IMR-90 (cell line): ENCODE measurements around the gene SLC44A5. TPM values are rescaled to one million over a fixed set of nuclear protein-coding genes. Genes with fewer than 3 reads are reported as not detected.

Experiments
- ATAC-seq: fragments of 200-7000 bp; cut with Tn5 transposase; 2 replicates; pipeline ENCODE4 v1.9.1; 2020; ENCODE audit warnings: low read depth, mild to moderate bottlenecking, moderate library complexity
- BruUV-seq: library from RNA; stranded (reverse); fragments of 400-500 nt; replicated peaks from 2 replicates; lab custom pipeline; 2021; lab: Mats Ljungman, UMichigan
- CTCF ChIA-PET: fragments of 300-600 bp; formaldehyde crosslinking; extraction: SDS; loops from one replicate; lab custom pipeline; 2021; ENCODE audit warnings: antibody characterized with exemption; lab: Yijun Ruan, JAX
- POLR2A ChIA-PET: fragments of 300-600 bp; sonication (Branson Sonifier 250); formaldehyde crosslinking; loops from one replicate; lab custom pipeline; 2022; ENCODE audit warnings: antibody characterized with exemption; ENCODE audit not compliant: unreplicated experiment; lab: Charles Lee
- DNase-seq: peaks from one replicate; pipeline ENCODE4 v3.0.0; 2013
- H2AFZ ChIP-seq: replicated peaks from 2 replicates; pipeline ENCODE3; 2013; ENCODE audit warnings: low read length, mild to moderate bottlenecking; ENCODE audit not compliant: poor library complexity
- H2AK5ac ChIP-seq: 2 replicates; pipeline ENCODE4 v1.6.1; 2013; ENCODE audit warnings: low read depth, low read length, inconsistent platforms
- H2AK9ac ChIP-seq: replicated peaks from 2 replicates; pipeline ENCODE3; 2013; ENCODE audit warnings: mild to moderate bottlenecking, low read depth, low read length, moderate library complexity; ENCODE audit not compliant: poor library complexity
- H2BK120ac ChIP-seq: 2 replicates; pipeline ENCODE4 v1.6.1; 2013; ENCODE audit warnings: low read depth, low read length, inconsistent platforms
- H2BK15ac ChIP-seq: 3 replicates; pipeline ENCODE4 v1.6.1; 2013; ENCODE audit warnings: low read depth, low read length, inconsistent platforms
- H2BK20ac ChIP-seq: 2 replicates; pipeline ENCODE4 v1.6.1; 2013; ENCODE audit warnings: low read depth, mild to moderate bottlenecking, inconsistent platforms, low read length, moderate library complexity
- H2BK5ac ChIP-seq: 2 replicates; pipeline ENCODE4 v1.6.1; 2013; ENCODE audit warnings: mild to moderate bottlenecking, low read depth, low read length, inconsistent platforms; ENCODE audit not compliant: poor library complexity, severe bottlenecking
- H3K14ac ChIP-seq: replicated peaks from 2 replicates; pipeline ENCODE4 v1.6.1; 2013; ENCODE audit warnings: low read depth, low read length, inconsistent platforms
- H3K18ac ChIP-seq: 2 replicates; pipeline ENCODE4 v1.6.1; 2013; ENCODE audit warnings: low read depth, low read length, control low read depth
- H3K23ac ChIP-seq: 2 replicates; pipeline ENCODE4 v1.6.1; 2013; ENCODE audit warnings: low read depth, low read length, inconsistent platforms
- H3K27ac ChIP-seq: 2 replicates; pipeline ENCODE4 v1.5.1; 2013; ENCODE audit warnings: mild to moderate bottlenecking, control low read depth, low read length; ENCODE audit not compliant: insufficient read depth
- H3K27me3 ChIP-seq: 2 replicates; pipeline ENCODE4 v1.6.1; 2013; ENCODE audit warnings: low read length; ENCODE audit not compliant: control insufficient read depth, insufficient read depth
- H3K36me3 ChIP-seq: 2 replicates; pipeline ENCODE4 v1.6.1; 2013; ENCODE audit warnings: low read length, mixed read lengths; ENCODE audit not compliant: control insufficient read depth, insufficient read depth
- H3K4ac ChIP-seq: 2 replicates; pipeline ENCODE4 v1.6.1; 2013; ENCODE audit warnings: low read depth, low read length, inconsistent platforms
- H3K4me1 ChIP-seq: 2 replicates; pipeline ENCODE4 v1.6.1; 2013; ENCODE audit warnings: low read length, mixed read lengths; ENCODE audit not compliant: control insufficient read depth, insufficient read depth
- H3K4me2 ChIP-seq: 2 replicates; pipeline ENCODE4 v1.6.1; 2013; ENCODE audit warnings: low read depth, mild to moderate bottlenecking, control low read depth, low read length, moderate library complexity
- H3K4me3 ChIP-seq: 2 replicates; pipeline ENCODE4 v1.5.1; 2013; ENCODE audit warnings: low read depth, mild to moderate bottlenecking, control low read depth, low read length, moderate library complexity; ENCODE audit not compliant: insufficient read depth
- H3K56ac ChIP-seq: 2 replicates; pipeline ENCODE4 v1.6.1; 2013; ENCODE audit warnings: low read length, inconsistent platforms; ENCODE audit not compliant: insufficient read depth; ENCODE audit errors: extremely low read depth
- H3K79me1 ChIP-seq, 2 experiments: 2 replicates each; pipeline ENCODE4 v1.6.1; 2013; ENCODE audit warnings: low read length in 2 of 2, inconsistent platforms in 1 of 2, low read depth in 1 of 2
- H3K9ac ChIP-seq: 2 replicates; pipeline ENCODE4 v1.6.1; 2013; ENCODE audit warnings: low read depth, low read length, control low read depth
- H3K9me1 ChIP-seq: 2 replicates; pipeline ENCODE4 v1.6.1; 2013; ENCODE audit warnings: low read length, inconsistent platforms; ENCODE audit not compliant: insufficient read depth
- H3K9me3 ChIP-seq: 2 replicates; pipeline ENCODE4 v1.6.1; 2013; ENCODE audit warnings: low read length; ENCODE audit not compliant: control insufficient read depth, insufficient read depth
- H4K20me1 ChIP-seq: 2 replicates; pipeline ENCODE4 v1.6.1; 2013; ENCODE audit warnings: low read length, inconsistent platforms; ENCODE audit not compliant: insufficient read depth
- H4K5ac ChIP-seq: 2 replicates; pipeline ENCODE4 v1.6.1; 2013; ENCODE audit warnings: mild to moderate bottlenecking, low read depth, low read length, control low read depth
- H4K8ac ChIP-seq, 2 experiments: 2 replicates each; pipeline ENCODE4 v1.6.1; 2013; ENCODE audit warnings: low read depth in 2 of 2, low read length in 2 of 2, control low read depth in 1 of 2, inconsistent platforms in 1 of 2
- H4K91ac ChIP-seq: 2 replicates; pipeline ENCODE4 v1.6.1; 2013; ENCODE audit warnings: low read depth, low read length, inconsistent platforms; ENCODE audit not compliant: insufficient read depth
- CHD1 ChIP-seq: IDR thresholded peaks from 2 replicates; pipeline ENCODE4 v1.6.1; 2012; ENCODE audit warnings: low read depth, low read length, improper control_type of control experiment
- FOS ChIP-seq: fragments of 150-350 bp; IDR thresholded peaks from 2 replicates; pipeline ENCODE4 v1.6.1; 2016; ENCODE audit warnings: low read depth, low read length
- MAZ ChIP-seq: IDR thresholded peaks from 2 replicates; pipeline ENCODE4 v1.6.1; 2012; ENCODE audit warnings: low read depth, mild to moderate bottlenecking, low read length, improper control_type of control experiment, moderate library complexity, borderline replicate concordance
- NFE2L2 ChIP-seq: fragments of 150-350 bp; IDR thresholded peaks from 2 replicates; pipeline ENCODE4 v1.6.1; 2016; ENCODE audit warnings: low read depth, mild to moderate bottlenecking, low read length
- POLR2A ChIP-seq: IDR thresholded peaks from 2 replicates; pipeline ENCODE4 v1.6.1; 2012; ENCODE audit warnings: mild to moderate bottlenecking, low read depth, low read length
- RAD21 ChIP-seq: IDR thresholded peaks from 2 replicates; pipeline ENCODE4 v1.6.1; 2012; ENCODE audit warnings: low read length, improper control_type of control experiment
- RFX5 ChIP-seq: IDR thresholded peaks from 2 replicates; pipeline ENCODE4 v1.8.0; 2012; ENCODE audit warnings: low read depth, mild to moderate bottlenecking, low read length, moderate library complexity
- SMC3 ChIP-seq: fragments of 150-350 bp; IDR thresholded peaks from 2 replicates; pipeline ENCODE4 v1.6.1; 2016; ENCODE audit warnings: low read depth, mild to moderate bottlenecking, antibody characterized with exemption, low read length, moderate library complexity
- WGBS, 2 experiments: methylation state at CpG; one replicate each; pipeline versions ENCODE4 v1.1.5 to v1.1.7; 2013; ENCODE audit warnings: missing lambda C conversion rate in 2 of 2; ENCODE audit not compliant: insufficient read length in 1 of 2; ENCODE audit errors: extremely low coverage in 2 of 2; 5-methylcytosine and 5-hydroxymethylcytosine counted together
- dilution Hi-C: fragments of 300-500 bp; cut with HindIII; formaldehyde crosslinking; loops from one replicate; pipeline ENCODE4 v1.14.3; 2018; ENCODE audit warnings: low sequenced_read_pairs; ENCODE audit not compliant: unreplicated experiment
- in situ Hi-C: fragments of 300-500 bp; cut with MboI; formaldehyde crosslinking; loops from 3 replicates; pipeline ENCODE4 v1.14.3; 2019; ENCODE audit warnings: low sequenced_read_pairs, inconsistent platforms, mixed read lengths
- intact Hi-C: fragments of 100-400 bp; cut with micrococcal nuclease; formaldehyde crosslinking; loops from 2 replicates; pipeline ENCODE4 v1.10.0; 2022
- polyA plus RNA-seq, 3 experiments: library from polyadenylated mRNA; depleted of rRNA; stranded (reverse); fragments of >200 nt; gene quantifications; 2 replicates each; pipeline ENCODE4 v1.2.3, GENCODE V29; 2012; ENCODE audit warnings: low replicate concordance in 1 of 3
- total RNA-seq: library from RNA; depleted of rRNA; stranded (reverse); fragments of >200 nt; gene quantifications from 2 replicates; pipeline ENCODE4 v1.2.3, GENCODE V29; 2012

SLC44A5 gene
- total and polyA plus RNA-seq, 2 of the 4 experiments (the other 2 are of a cell fraction): under 0.01 TPM; not detected in 1

- H3K79me1 ChIP-seq: no peaks in the 10 kb centered on the region
- no peaks in the 10 kb centered on the region for H3K9me1 ChIP-seq
- H3K23ac ChIP-seq: no peak overlapping the region
- H3K4me1 ChIP-seq: no peaks in the 10 kb centered on the region
- no peak overlapping the region for H4K5ac ChIP-seq
- no peak overlapping the region for H3K4me3 ChIP-seq
- no peak overlapping the region for H2AFZ ChIP-seq
- no peak overlapping the region for H4K91ac ChIP-seq
- DNase-seq (no peak), ATAC-seq (no peak)
- H3K9ac ChIP-seq: no peak overlapping the region
- no CpG with 5 or more reads among the region's 2 CpGs for WGBS, 2 experiments
- H3K18ac ChIP-seq: no peak overlapping the region
- no peak overlapping the region for H3K14ac ChIP-seq
- ChIA-PET CTCF (no interaction called here), POLR2A (no interaction called here)
- no peaks in the 10 kb centered on the region for H3K36me3 ChIP-seq
- BruUV-seq: no TSS peak
- no peak overlapping the region for H2AK5ac ChIP-seq
- in situ Hi-C loops (no loop called here), dilution Hi-C loops (no loop called here), intact Hi-C loops (no loop called here)
- no peak overlapping the region for H3K4me2 ChIP-seq
- no peak for TF ChIP-seq POLR2A
- TF ChIP-seq RAD21: no peak
- no peak for TF ChIP-seq CHD1
- no peak for TF ChIP-seq MAZ
- no peak for TF ChIP-seq SMC3
- TF ChIP-seq FOS: no peak
- TF ChIP-seq NFE2L2: no peak
- no peak for TF ChIP-seq RFX5
- no peak overlapping the region for H3K27ac ChIP-seq
- no peak overlapping the region for H2BK20ac ChIP-seq
- no peak overlapping the region for H2AK9ac ChIP-seq
- no peak overlapping the region for H4K8ac ChIP-seq
- H3K9me3 ChIP-seq: no peaks in the 10 kb centered on the region
- H3K27me3 ChIP-seq: no peaks in the 10 kb centered on the region
- no peak overlapping the region for H2BK15ac ChIP-seq
- no peak overlapping the region for H2BK120ac ChIP-seq
- H4K20me1 ChIP-seq: no peaks in the 10 kb centered on the region
- no peak overlapping the region for H3K56ac ChIP-seq
- no peak overlapping the region for H3K4ac ChIP-seq
- H2BK5ac ChIP-seq: no peak overlapping the region
These were observed 51.8 kb downstream of the SLC44A5 start for GRCh38 chr1:75559136-75559535.
